K562 (cell line): ENCODE measurements around the gene SDR42E2. TPM values are rescaled to one million over a fixed set of nuclear protein-coding genes. Genes with fewer than 3 reads are reported as not detected.
A peak's percentile ranks its signal among the peaks of the same experiment; 100 is the strongest.

Source experiments
- BHLHE40 ChIP-seq: IDR thresholded peaks from 2 replicates; pipeline ENCODE4 v1.6.1; 2011; ENCODE audit warnings: low read length, improper control_type of control experiment
- CC2D1A ChIP-seq: fragments of 450-650 bp; IDR thresholded peaks from 2 replicates; pipeline ENCODE4 v1.6.1; 2017; ENCODE audit warnings: mild to moderate bottlenecking
- CHD4 ChIP-seq: fragments of 200-600 bp; sonication (generic); IDR thresholded peaks from 3 replicates; pipeline ENCODE4 v1.6.1; 2012; ENCODE audit warnings: low read depth, mild to moderate bottlenecking, mixed read lengths, low read length, inconsistent platforms; ENCODE audit not compliant: insufficient read depth, insufficient replicate concordance, poor library complexity, severe bottlenecking
- EP300 ChIP-seq: IDR thresholded peaks from 2 replicates; pipeline ENCODE4 v1.6.1; 2012; ENCODE audit warnings: low read length, improper control_type of control experiment
- HCFC1 ChIP-seq: IDR thresholded peaks from 2 replicates; pipeline ENCODE4 v1.6.1; 2012; ENCODE audit warnings: low read depth, low read length, improper control_type of control experiment
- KLF13 ChIP-seq: fragments of 450-650 bp; IDR thresholded peaks from 2 replicates; pipeline ENCODE4 v1.6.1; 2016; ENCODE audit warnings: missing genetic modification characterization, low read depth, mild to moderate bottlenecking, missing compliant biosample characterization, moderate library complexity, borderline replicate concordance
- L3MBTL2 ChIP-seq: fragments of 450-650 bp; IDR thresholded peaks from 2 replicates; pipeline ENCODE4 v1.6.1; 2016; ENCODE audit warnings: mild to moderate bottlenecking, moderate library complexity
- MTA1 ChIP-seq: fragments of 450-650 bp; IDR thresholded peaks from 2 replicates; pipeline ENCODE4 v1.6.1; 2017; ENCODE audit warnings: borderline replicate concordance
- NFYB ChIP-seq: IDR thresholded peaks from 2 replicates; pipeline ENCODE4 v1.6.1; 2011; ENCODE audit warnings: mild to moderate bottlenecking, moderate library complexity; ENCODE audit not compliant: insufficient read length; ENCODE audit errors: extremely low read depth
- SIN3A ChIP-seq, 2 experiments: fragments of 150-350 bp in 1 of 2; IDR thresholded peaks; 2 replicates each; pipeline ENCODE4 v1.6.1; 2011 to 2016; ENCODE audit warnings: borderline replicate concordance in 2 of 2, low read depth in 2 of 2, low read length in 2 of 2, mild to moderate bottlenecking in 2 of 2, moderate library complexity in 2 of 2; ENCODE audit not compliant: control insufficient read depth in 1 of 2
- SMC3 ChIP-seq: conservative IDR thresholded peaks from 2 replicates; pipeline ENCODE4 v1.6.1; 2011; ENCODE audit warnings: low read depth, low read length, improper control_type of control experiment; ENCODE audit not compliant: insufficient read depth
- TEAD2 ChIP-seq: fragments of 450-650 bp; IDR thresholded peaks from 2 replicates; pipeline ENCODE4 v1.6.1; 2016; ENCODE audit warnings: missing genetic modification characterization, control low read depth, missing compliant biosample characterization
- ZNF79 ChIP-seq: fragments of 250-450 bp; sonication (Bioruptor Pico); IDR thresholded peaks from 2 replicates; pipeline ENCODE4 v1.4.0; 2020; ENCODE audit warnings: low read depth, mild to moderate bottlenecking, moderate library complexity
- polyA plus RNA-seq, 8 experiments: library from polyadenylated mRNA; depleted of rRNA in 4 of 8; stranded (reverse) in 5 of 8; unstranded in 3 of 8; fragments of >200 nt; fragmentation: Nextera tagmentation in 2 of 8; fragmentation: Illumina TruSeq in 1 of 8; extraction: Ambion mirVana in 2 of 8; extraction: Trizol in 1 of 8; gene quantifications; 2 replicates each; pipeline versions ENCODE4 v1.2.1 to v1.2.3, GENCODE V29; 2011 to 2014; ENCODE audit warnings: inconsistent platforms in 1 of 8, missing spikeins in 1 of 8
- total RNA-seq, 7 experiments: library from RNA; depleted of rRNA in 6 of 7; stranded (reverse); fragments of >200 nt in 6 of 7; fragmentation: Illumina TruSeq in 2 of 7; extraction: Trizol in 2 of 7; gene quantifications; 2 replicates each; pipeline versions ENCODE4 v1.2.1 to v1.2.3, GENCODE V29; 2011 to 2021; ENCODE audit warnings: low replicate concordance in 1 of 7
- TF ChIP-seq, protein P1 (sequence below): IDR thresholded peaks from 2 replicates; pipeline ENCODE4 v1.6.1; 2012; ENCODE audit warnings: low read depth, low read length, improper control_type of control experiment, borderline replicate concordance
- TF ChIP-seq, protein P2 (sequence below), 2 experiments: fragments of 450-650 bp in 1 of 2; sonication (generic) in 1 of 2; formaldehyde crosslinking in 1 of 2; IDR thresholded peaks; 2 replicates each; pipeline versions ENCODE4 v1.7.1 to v1.9.0; 2016 to 2022; ENCODE audit warnings: inconsistent platforms in 1 of 2, mild to moderate bottlenecking in 1 of 2, missing genetic modification reagents in 1 of 2

Gene SDR42E2
- total and polyA plus RNA-seq, 9 of the 15 experiments (the other 6 are each of a cell fraction or from before 2014, with no cell fraction given) = 0.03 to 0.07 (median 0.04) TPM; not detected in 4

DNA sequence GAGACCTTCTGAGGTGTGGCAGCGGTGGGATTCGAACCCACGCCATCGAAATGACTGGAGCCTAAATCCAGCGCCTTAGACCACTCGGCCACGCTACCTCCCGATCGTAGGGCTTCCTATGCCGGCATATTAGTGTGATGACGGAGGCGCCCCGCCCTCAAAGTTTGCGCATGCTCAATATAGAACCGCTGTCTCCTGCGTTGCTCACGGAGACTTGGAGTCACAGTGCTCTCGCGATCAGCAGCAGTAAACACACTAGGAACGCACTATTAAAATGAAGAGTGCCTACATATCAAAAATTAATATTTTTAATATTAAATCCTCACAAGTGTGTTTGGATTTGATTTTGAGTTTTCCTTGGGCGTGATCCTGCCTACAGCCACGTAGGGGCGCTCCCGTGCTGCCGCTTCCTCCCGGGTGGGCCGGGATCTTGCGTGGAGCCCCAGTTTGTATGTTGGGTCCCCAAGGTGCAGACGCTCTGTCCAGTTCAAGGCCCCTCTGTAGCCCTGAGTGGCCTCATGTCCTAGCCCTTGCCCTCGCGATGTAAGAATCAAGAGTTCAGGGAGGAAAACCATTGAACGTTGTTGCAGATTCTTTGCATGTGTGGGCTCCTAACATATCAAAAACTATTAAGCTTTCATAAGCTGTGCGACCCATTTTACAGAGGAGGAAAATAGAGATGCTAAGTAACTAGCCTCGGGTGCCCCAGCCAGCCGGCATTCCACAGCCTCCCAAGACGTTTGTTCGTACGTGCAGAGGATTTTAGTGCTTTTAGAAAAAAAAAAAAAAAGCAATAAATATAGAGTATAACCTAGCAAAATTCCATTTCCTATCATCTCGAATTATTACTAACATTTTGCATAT lies 33.6 kb downstream of the SDR42E2 start (continued):
- TF ChIP-seq, protein P1, sequence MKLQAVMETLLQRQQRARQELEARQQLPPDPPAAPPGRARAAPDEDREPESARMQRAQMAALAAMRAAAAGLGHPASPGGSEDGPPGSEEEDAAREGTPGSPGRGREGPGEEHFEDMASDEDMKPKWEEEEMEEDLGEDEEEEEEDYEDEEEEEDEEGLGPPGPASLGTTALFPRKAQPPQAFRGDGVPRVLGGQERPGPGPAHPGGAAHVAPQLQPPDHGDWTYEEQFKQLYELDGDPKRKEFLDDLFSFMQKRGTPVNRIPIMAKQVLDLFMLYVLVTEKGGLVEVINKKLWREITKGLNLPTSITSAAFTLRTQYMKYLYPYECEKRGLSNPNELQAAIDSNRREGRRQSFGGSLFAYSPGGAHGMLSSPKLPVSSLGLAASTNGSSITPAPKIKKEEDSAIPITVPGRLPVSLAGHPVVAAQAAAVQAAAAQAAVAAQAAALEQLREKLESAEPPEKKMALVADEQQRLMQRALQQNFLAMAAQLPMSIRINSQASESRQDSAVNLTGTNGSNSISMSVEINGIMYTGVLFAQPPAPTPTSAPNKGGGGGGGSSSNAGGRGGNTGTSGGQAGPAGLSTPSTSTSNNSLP = peak; percentile 78; the same call in 1 of the 2 replicates
- TF ChIP-seq KLF13 (peak; percentile 99), CC2D1A (peak; percentile 80), SMC3 (peak; percentile 71), ZNF79 (CRISPR knock-in tag) (no peak), SIN3A (IDR thresholded peaks at IDR 0.05; ENCODE audit: borderline replicate concordance in 2 of 2, control insufficient read depth in 1 of 2, low read depth in 2 of 2, low read length in 2 of 2) (peak in 1 of 2 experiments; percentile 49; a peak in 1 of 4 replicates), NFYB (no peak), TEAD2 (no peak), BHLHE40 (0 out of 2 replicates have a peak, but pooled peaks have one; percentile 27), L3MBTL2 (peak; percentile 44; the same call in 1 of the 2 replicates), HCFC1 (peak; percentile 45; the same call in 1 of the 2 replicates), EP300 (peak; percentile 79), CHD4 (peak; percentile 92), MTA1 (peak; percentile 61; the same call in 1 of the 2 replicates)
- TF ChIP-seq, protein P2, sequence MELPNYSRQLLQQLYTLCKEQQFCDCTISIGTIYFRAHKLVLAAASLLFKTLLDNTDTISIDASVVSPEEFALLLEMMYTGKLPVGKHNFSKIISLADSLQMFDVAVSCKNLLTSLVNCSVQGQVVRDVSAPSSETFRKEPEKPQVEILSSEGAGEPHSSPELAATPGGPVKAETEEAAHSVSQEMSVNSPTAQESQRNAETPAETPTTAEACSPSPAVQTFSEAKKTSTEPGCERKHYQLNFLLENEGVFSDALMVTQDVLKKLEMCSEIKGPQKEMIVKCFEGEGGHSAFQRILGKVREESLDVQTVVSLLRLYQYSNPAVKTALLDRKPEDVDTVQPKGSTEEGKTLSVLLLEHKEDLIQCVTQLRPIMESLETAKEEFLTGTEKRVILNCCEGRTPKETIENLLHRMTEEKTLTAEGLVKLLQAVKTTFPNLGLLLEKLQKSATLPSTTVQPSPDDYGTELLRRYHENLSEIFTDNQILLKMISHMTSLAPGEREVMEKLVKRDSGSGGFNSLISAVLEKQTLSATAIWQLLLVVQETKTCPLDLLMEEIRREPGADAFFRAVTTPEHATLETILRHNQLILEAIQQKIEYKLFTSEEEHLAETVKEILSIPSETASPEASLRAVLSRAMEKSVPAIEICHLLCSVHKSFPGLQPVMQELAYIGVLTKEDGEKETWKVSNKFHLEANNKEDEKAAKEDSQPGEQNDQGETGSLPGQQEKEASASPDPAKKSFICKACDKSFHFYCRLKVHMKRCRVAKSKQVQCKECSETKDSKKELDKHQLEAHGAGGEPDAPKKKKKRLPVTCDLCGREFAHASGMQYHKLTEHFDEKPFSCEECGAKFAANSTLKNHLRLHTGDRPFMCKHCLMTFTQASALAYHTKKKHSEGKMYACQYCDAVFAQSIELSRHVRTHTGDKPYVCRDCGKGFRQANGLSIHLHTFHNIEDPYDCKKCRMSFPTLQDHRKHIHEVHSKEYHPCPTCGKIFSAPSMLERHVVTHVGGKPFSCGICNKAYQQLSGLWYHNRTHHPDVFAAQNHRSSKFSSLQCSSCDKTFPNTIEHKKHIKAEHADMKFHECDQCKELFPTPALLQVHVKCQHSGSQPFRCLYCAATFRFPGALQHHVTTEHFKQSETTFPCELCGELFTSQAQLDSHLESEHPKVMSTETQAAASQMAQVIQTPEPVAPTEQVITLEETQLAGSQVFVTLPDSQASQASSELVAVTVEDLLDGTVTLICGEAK (IDR thresholded peaks at IDR 0.05) = peak; percentile 90
- TF ChIP-seq, protein P2 (CRISPR knock-in tag; IDR thresholded peaks at IDR 0.05) = no peak
